CD14-positive monocyte (primary cell): Measurements from ENCODE around the gene UTP25. TPM values are rescaled to one million over a fixed set of nuclear protein-coding genes. Genes with fewer than 3 reads are reported as not detected.

Experiments used
- DNase-seq, 3 donors: peaks; one replicate each; pipeline ENCODE4 v3.0.0-alpha.2; 2011 to 2022
- H2AFZ ChIP-seq: 2 replicates; pipeline ENCODE4 v1.6.0; 2012; ENCODE audit warnings: mild to moderate bottlenecking, low read depth, low read length, inconsistent platforms; ENCODE audit not compliant: insufficient read depth, poor library complexity, severe bottlenecking
- H3K27ac ChIP-seq, 2 donors: 1 replicate in 1 of 2; 2 replicates in 1 of 2; pipeline ENCODE4 v1.5.1; 2012 to 2013; ENCODE audit warnings: low read length in 2 of 2, control low read depth in 1 of 2, inconsistent platforms in 1 of 2, low read depth in 1 of 2, mild to moderate bottlenecking in 1 of 2
- H3K27me3 ChIP-seq, 2 donors: one replicate each; pipeline versions ENCODE4 v1.6.0 to v1.6.1; 2011 to 2013; ENCODE audit warnings: low read length in 2 of 2; ENCODE audit not compliant: control insufficient read depth in 2 of 2, insufficient read depth in 2 of 2
- H3K36me3 ChIP-seq, 2 donors: replicated peaks in 1 of 2; 1 replicate in 1 of 2; 2 replicates in 1 of 2; pipeline versions ENCODE4 v1.5.1 to v1.6.1; 2012 to 2013; ENCODE audit warnings: low read length in 2 of 2, control low read depth in 1 of 2, inconsistent platforms in 1 of 2, mild to moderate bottlenecking in 1 of 2; ENCODE audit not compliant: insufficient read depth in 2 of 2, control insufficient read depth in 1 of 2
- H3K4me1 ChIP-seq, 2 donors: 1 replicate in 1 of 2; 2 replicates in 1 of 2; pipeline versions ENCODE4 v1.5.1 to v1.6.1; 2012 to 2013; ENCODE audit warnings: low read length in 2 of 2, control low read depth in 1 of 2, inconsistent platforms in 1 of 2, mild to moderate bottlenecking in 1 of 2, moderate library complexity in 1 of 2; ENCODE audit not compliant: insufficient read depth in 2 of 2, control insufficient read depth in 1 of 2
- H3K4me2 ChIP-seq: replicated peaks from 2 replicates; pipeline ENCODE3; 2012; ENCODE audit warnings: low read length, moderate library complexity, mild to moderate bottlenecking; ENCODE audit not compliant: poor library complexity, severe bottlenecking; ENCODE audit errors: extremely low read depth
- H3K4me3 ChIP-seq, 3 experiments: fragments of 200-600 bp in 1 of 3; sonication (generic) in 1 of 3; replicated peaks in 1 of 3; 1 replicate in 2 of 3; 2 replicates in 1 of 3; pipeline ENCODE4 v1.5.1; 2011 to 2013; ENCODE audit warnings: low read length in 3 of 3, mild to moderate bottlenecking in 3 of 3, control low read depth in 2 of 3, low read depth in 2 of 3, inconsistent platforms in 1 of 3, moderate library complexity in 1 of 3
- H3K79me2 ChIP-seq: 2 replicates; pipeline ENCODE4 v1.6.0; 2012; ENCODE audit warnings: mild to moderate bottlenecking, control low read depth, inconsistent platforms, low read length, moderate library complexity; ENCODE audit not compliant: insufficient read depth
- H3K9ac ChIP-seq: 2 replicates; pipeline ENCODE4 v1.6.0; 2017; ENCODE audit warnings: low read length, mild to moderate bottlenecking; ENCODE audit not compliant: insufficient read depth, poor library complexity, severe bottlenecking
- H3K9me3 ChIP-seq, 2 donors: replicated peaks in 1 of 2; 1 replicate in 1 of 2; 2 replicates in 1 of 2; pipeline versions ENCODE4 v1.5.1 to v1.6.1; 2012 to 2013; ENCODE audit warnings: low read length in 2 of 2, control low read depth in 1 of 2; ENCODE audit not compliant: control insufficient read depth in 1 of 2, insufficient read depth in 1 of 2
- H4K20me1 ChIP-seq: 2 replicates; pipeline ENCODE4 v1.6.0; 2012; ENCODE audit warnings: mild to moderate bottlenecking, low read length, control low read depth, moderate library complexity; ENCODE audit not compliant: insufficient read depth
- H3K27ac Mint-ChIP-seq, 7 donors: one replicate each; pipeline ENCODE4 v1.8.0; 2020; ENCODE audit warnings: mild to moderate bottlenecking in 7 of 7, mixed read lengths in 7 of 7, moderate library complexity in 6 of 7, inconsistent platforms in 2 of 7
- H3K27me3 Mint-ChIP-seq, 3 donors: one replicate each; pipeline ENCODE4 v1.8.0; 2021 to 2022; ENCODE audit warnings: low read depth in 3 of 3, mild to moderate bottlenecking in 3 of 3, mixed read lengths in 3 of 3, moderate library complexity in 3 of 3, inconsistent platforms in 1 of 3
- H3K36me3 Mint-ChIP-seq, 2 donors: one replicate each; pipeline ENCODE4 v1.8.0; 2020; ENCODE audit warnings: mixed read lengths in 2 of 2, inconsistent platforms in 1 of 2, mild to moderate bottlenecking in 1 of 2
- H3K4me1 Mint-ChIP-seq: one replicate; pipeline ENCODE4 v1.8.0; 2020; ENCODE audit warnings: mild to moderate bottlenecking, mixed read lengths
- H3K4me3 Mint-ChIP-seq, 2 donors: one replicate each; pipeline ENCODE4 v1.8.0; 2020; ENCODE audit warnings: mild to moderate bottlenecking in 2 of 2, mixed read lengths in 2 of 2, moderate library complexity in 1 of 2
- H3K9me3 Mint-ChIP-seq, 7 donors: one replicate each; pipeline ENCODE4 v1.8.0; 2020 to 2022; ENCODE audit warnings: mixed read lengths in 7 of 7, mild to moderate bottlenecking in 6 of 7, moderate library complexity in 6 of 7, inconsistent platforms in 2 of 7
- CTCF ChIP-seq: fragments of 200-600 bp; IDR thresholded peaks from one replicate; pipeline ENCODE4 v1.8.0; 2022; ENCODE audit warnings: antibody characterized with exemption, mild to moderate bottlenecking
- WGBS: methylation state at CpG from one replicate; pipeline ENCODE4 v1.1.5; 2013; ENCODE audit warnings: missing lambda C conversion rate; ENCODE audit not compliant: insufficient coverage; 5-methylcytosine and 5-hydroxymethylcytosine counted together
- intact Hi-C, 2 donors: fragments of 100-400 bp; cut with micrococcal nuclease; formaldehyde crosslinking; loops; one replicate each; pipeline versions ENCODE4 v1.15.0 to v1.15.1; 2023
- polyA plus RNA-seq, 3 donors: library from polyadenylated mRNA; depleted of rRNA in 1 of 3; unstranded in 2 of 3; stranded (reverse) in 1 of 3; fragments of 300-500 nt in 2 of 3; fragments of >200 nt in 1 of 3; fragmentation: Illumina TruSeq in 2 of 3; gene quantifications; 1 replicate in 2 of 3; 2 replicates in 1 of 3; pipeline ENCODE4 v1.2.3, GENCODE V29; 2012 to 2021

UTP25 gene
- polyA plus RNA-seq, 3 donors = 0.98 to 1.4 (median 1.1) TPM

- Mint-ChIP-seq H3K36me3 (peaks cover 52 to 58% of the 10 kb centered on the region in 2 donors), H3K27ac (peak overlapping the region in 1 of 7 donors; percentile 20), H3K9me3 (peaks cover 0 to 5% (median 4%) of the 10 kb centered on the region in 7 donors), H3K4me1 (peaks cover 10% of the 10 kb centered on the region), H3K4me3 (no peak overlapping the region), H3K27me3 (no peaks in the 10 kb centered on the region)
- no peak for TF ChIP-seq CTCF
- H3K27ac ChIP-seq = no peak overlapping the region
- WGBS = 100% methylated on average over 1 of the region's 2 CpGs
- intact Hi-C loops = no loop called here
- H3K36me3 ChIP-seq = peaks cover 54 to 58% of the 10 kb centered on the region in 2 donors
- H3K9ac ChIP-seq = no peak overlapping the region
- H3K4me3 ChIP-seq = no peak overlapping the region
- H3K79me2 ChIP-seq = no peaks in the 10 kb centered on the region
- H3K4me2 ChIP-seq = no peak overlapping the region
- no peak overlapping the region for H2AFZ ChIP-seq
- no peak for DNase-seq
- no peaks in the 10 kb centered on the region for H4K20me1 ChIP-seq
- H3K27me3 ChIP-seq = no peaks in the 10 kb centered on the region
- H3K9me3 ChIP-seq = peaks cover 0 to 4% of the 10 kb centered on the region in 2 donors
- peaks cover 0 to 7% of the 10 kb centered on the region in 2 donors for H3K4me1 ChIP-seq
Observed at GRCh38 chr1:209853676-209854075, 25.9 kb downstream of the UTP25 start.

- Histone ChIP-seq H3K4me3 (no peak overlapping the region), H3K4me2 (no peak overlapping the region), H3K36me3 (peaks cover 49 to 52% of the 10 kb centered on the region in 2 donors), H2AFZ (no peak overlapping the region), H3K79me2 (no peaks in the 10 kb centered on the region), H3K9ac (no peak overlapping the region), H3K27ac (no peak overlapping the region), H4K20me1 (no peaks in the 10 kb centered on the region), H3K9me3 (peaks cover 0 to 4% of the 10 kb centered on the region in 2 donors), H3K27me3 (no peaks in the 10 kb centered on the region), H3K4me1 (peaks cover 0 to 7% of the 10 kb centered on the region in 2 donors)
- TF ChIP-seq CTCF = no peak
- peaks cover 0 to 6% (median 4%) of the 10 kb centered on the region in 7 donors for H3K9me3 Mint-ChIP-seq
- no peak for DNase-seq
- intact Hi-C loops = no loop called here
- peaks cover 47 to 53% of the 10 kb centered on the region in 2 donors for H3K36me3 Mint-ChIP-seq
- H3K27me3 Mint-ChIP-seq = no peaks in the 10 kb centered on the region
- H3K4me3 Mint-ChIP-seq = no peak overlapping the region
- peak overlapping the region in 1 of 7 donors; percentile 33 for H3K27ac Mint-ChIP-seq
- WGBS = 95% methylated on average over 3 of the region's 3 CpGs
- H3K4me1 Mint-ChIP-seq = peaks cover 10% of the 10 kb centered on the region
Observed at GRCh38 chr1:209854196-209854595, 26.4 kb downstream of the UTP25 start.
